Measurements from ENCODE around the gene AIG1. TPM values are rescaled to one million over a fixed set of nuclear protein-coding genes. Genes with fewer than 3 reads are reported as not detected.
A peak's percentile ranks its signal among the peaks of the same experiment; 100 is the strongest.

The AIG1 gene
- total RNA-seq, 1 donor from 2014 or later: 91.5 TPM

- DNase-seq (no peak), ATAC-seq (peak; percentile 62)
- intact Hi-C loops (cut with micrococcal nuclease): no loop called here
These were observed 119.4 kb downstream of the AIG1 start for GRCh38 chr6:143179901-143180612.

DNA sequence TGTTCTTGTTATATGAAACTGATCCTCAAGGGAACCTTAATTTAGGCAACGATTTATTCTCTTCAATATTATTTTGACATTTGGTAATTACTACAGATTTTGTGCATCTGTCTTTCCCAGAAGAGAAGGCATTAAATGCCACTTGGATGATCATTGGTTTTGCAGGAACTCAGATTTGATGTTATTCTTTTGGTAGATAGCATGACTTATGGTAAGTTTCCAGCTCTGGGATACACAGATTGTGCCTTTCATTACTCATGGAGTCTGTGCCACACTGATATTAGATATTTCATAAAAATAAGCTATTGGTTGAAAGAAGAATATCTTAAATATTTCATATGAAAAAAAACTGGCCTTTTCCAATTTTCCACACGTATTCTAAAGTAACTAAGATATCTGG is 120.1 kb downstream of the AIG1 start:
- no peak for ATAC-seq
- intact Hi-C loops (cut with micrococcal nuclease): no loop called here
- DNase-seq: no peak

GRCh38 chr6:143183666-143184065 is 123.0 kb downstream of the AIG1 start:
- ATAC-seq (peak; percentile 59), DNase-seq (no peak)
- intact Hi-C loops (cut with micrococcal nuclease): no loop called here

DNA sequence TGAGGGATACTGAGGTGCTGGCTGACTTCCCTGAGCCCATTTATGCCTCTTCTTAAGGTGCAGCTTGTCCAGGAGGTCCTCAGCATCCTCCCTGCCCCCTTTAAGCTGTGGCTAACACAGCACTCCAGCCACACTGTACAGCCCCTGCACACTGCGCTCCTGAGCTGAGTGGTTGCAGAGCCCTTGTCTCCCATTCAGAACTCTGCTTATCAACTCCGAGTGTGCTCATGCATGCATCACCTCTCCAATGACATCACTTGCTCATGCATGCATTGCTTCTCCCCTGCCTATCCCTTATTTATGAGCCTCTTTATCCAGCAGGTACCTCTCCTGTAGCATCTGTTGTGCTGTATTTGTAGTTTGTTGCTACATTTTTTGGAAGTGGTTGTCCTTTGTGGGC is 124.6 kb downstream of the AIG1 start:
- intact Hi-C loops (cut with micrococcal nuclease): no loop called here
- no peak for DNase-seq
- peak; percentile 27 for ATAC-seq

- intact Hi-C loops (cut with micrococcal nuclease): no loop called here
- no peak for DNase-seq
- peak; percentile 80 for ATAC-seq
These were observed 126.7 kb downstream of the AIG1 start for GRCh38 chr6:143187238-143187923.

- ATAC-seq (peak; percentile 32), DNase-seq (no peak)
- intact Hi-C loops (cut with micrococcal nuclease): no loop called here
These were observed 127.6 kb downstream of the AIG1 start for GRCh38 chr6:143188292-143188691.

- ATAC-seq (no peak), DNase-seq (no peak)
- intact Hi-C loops (cut with micrococcal nuclease): no loop called here
These were observed 130.7 kb downstream of the AIG1 start for GRCh38 chr6:143191361-143191760.

DNA sequence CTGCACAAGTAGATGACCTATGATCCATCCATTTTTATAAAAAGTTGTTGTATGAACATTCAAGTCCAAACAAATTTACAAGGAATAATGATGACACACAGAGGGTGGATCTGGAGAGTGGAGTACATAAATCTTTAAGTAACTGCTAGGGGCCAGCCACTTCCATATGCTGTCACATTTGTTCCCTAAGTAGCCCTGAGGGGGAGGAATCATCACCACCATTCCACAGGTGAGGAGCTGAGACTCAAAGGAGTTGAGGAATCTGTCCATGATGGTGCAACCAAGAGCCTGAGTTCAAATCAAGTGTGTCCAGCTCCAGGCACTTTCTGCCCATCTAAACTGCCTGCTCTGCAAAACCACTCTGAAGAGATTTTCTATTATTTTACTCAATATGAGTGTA is 132.1 kb downstream of the AIG1 start:
- DNase-seq (no peak), ATAC-seq (no peak)
- intact Hi-C loops (cut with micrococcal nuclease): no loop called here

DNA sequence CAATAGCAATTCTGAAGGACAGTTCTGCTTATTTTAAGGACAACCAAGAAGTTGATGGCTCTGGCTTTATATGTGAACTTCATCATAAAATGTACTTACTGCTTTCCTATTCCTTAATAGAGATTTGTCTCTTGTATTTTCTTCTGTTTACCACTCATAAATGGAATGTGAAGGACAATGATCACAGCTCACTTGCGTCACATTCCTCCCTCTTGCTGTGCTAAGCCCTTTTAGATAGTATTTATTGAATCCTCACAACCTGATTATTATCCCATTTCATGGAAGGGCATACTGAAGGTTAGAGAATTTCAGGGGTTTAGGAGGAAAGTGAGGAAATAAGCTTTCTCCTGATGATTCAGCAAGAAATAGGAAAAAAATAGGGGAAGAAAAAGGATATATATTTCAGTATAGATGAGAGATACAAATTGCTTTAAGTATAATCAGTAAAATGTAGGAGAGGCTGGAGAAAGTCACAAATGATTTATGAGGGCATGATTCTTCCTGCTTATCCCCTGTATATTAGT is 132.9 kb downstream of the AIG1 start:
- ATAC-seq: no peak
- intact Hi-C loops (cut with micrococcal nuclease): no loop called here
- no peak for DNase-seq

DNA sequence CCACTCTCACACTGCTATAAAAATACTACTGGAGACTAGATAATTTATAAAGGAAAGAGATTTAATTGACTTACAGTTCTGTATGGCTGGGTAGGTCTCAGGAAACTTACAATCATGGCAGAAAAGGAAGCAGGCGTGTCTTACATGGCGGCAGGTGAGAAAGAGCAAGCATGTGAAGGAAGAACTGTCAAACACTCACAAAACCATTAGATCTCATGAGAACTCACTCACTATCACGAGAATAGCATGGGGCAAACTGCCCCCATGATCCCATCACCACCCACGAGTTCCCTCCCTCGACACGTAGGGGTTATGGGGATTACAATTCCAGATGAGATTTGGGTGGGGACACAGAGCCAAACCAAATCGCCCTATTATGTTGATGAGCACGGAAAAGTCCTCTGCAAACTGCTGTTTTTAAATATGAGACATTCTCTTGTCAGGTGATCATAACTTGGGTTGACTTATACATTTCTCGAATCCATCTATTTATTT is 133.5 kb downstream of the AIG1 start:
- intact Hi-C loops (cut with micrococcal nuclease): no loop called here
- DNase-seq: no peak

GRCh38 chr6:143195349-143195845 is 134.7 kb downstream of the AIG1 start:
- intact Hi-C loops (cut with micrococcal nuclease): no loop called here
- peak; percentile 52 for DNase-seq

More for the DNA sequence above, 133.5 kb downstream of the AIG1 start:
- ATAC-seq: no peak

DNA sequence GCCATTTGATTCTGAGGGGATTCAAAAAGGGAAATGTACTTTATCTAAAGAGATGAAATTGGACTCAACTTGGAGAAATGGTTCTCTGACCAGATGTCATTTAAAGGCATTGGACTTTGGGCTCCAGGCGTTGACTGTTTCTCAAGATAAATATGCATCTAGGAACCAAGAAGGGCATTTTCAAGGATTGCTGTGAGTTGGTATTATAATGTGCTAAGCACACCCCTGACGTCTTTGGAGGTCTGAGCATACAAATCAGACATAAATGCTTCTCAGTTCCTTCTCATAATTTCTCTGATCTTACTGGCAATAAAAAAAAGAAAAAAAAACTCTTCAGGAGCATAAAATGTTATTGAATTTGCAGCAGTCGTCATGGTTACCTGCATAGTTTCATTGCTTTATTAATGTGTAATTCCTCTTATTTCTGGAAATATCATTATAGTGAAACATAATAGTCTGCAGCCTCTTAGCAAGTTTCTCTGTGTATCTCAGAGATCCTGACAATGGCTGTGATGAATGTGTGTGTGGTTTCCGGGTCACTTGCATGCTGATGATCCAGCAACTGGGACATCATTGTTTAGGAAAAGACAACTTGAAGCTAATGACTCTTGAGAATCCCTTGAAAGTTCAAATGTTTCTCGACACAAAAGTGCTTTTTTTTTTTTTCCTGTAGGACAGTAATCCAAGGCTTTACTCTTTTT is 136.0 kb downstream of the AIG1 start:
- intact Hi-C loops (cut with micrococcal nuclease): no loop called here
- ATAC-seq (no peak), DNase-seq (no peak)

More at GRCh38 chr6:143195349-143195845, 134.7 kb downstream of the AIG1 start:
- peak; percentile 64 for ATAC-seq

- no peak for ATAC-seq
- intact Hi-C loops (cut with micrococcal nuclease): no loop called here
These were observed 136.7 kb downstream of the AIG1 start for GRCh38 chr6:143197377-143197776.

DNA sequence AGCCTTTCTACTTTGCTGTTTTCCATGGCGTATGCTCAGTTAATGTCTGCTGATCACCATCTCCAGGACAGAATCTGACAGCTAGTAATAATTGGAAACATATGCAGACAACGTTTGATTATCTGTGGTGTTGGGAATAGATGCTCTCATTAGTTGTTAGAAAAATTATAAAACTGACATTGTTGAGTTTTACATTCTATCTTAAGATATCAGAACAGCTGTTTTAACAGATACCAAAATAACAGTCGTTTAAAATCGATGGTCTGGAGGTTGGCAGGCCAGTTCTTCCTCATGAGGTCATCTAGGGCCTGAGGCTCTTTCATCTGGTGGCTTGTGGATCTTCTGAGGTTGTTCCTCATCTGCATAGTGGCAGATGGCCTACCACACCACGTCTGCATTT is 137.6 kb downstream of the AIG1 start:
- intact Hi-C loops (cut with micrococcal nuclease): no loop called here
- no peak for ATAC-seq
- no peak for DNase-seq

More at GRCh38 chr6:143197377-143197776, 136.7 kb downstream of the AIG1 start:
- DNase-seq: no peak

GRCh38 chr6:143199291-143199690 is 138.6 kb downstream of the AIG1 start:
- no peak for DNase-seq
- intact Hi-C loops (cut with micrococcal nuclease): no loop called here

GRCh38 chr6:143200167-143200770 is 139.6 kb downstream of the AIG1 start:
- ATAC-seq (peak; percentile 45), DNase-seq (no peak)

More at GRCh38 chr6:143199291-143199690, 138.6 kb downstream of the AIG1 start:
- no peak for ATAC-seq

GRCh38 chr6:143204045-143204444 is 143.4 kb downstream of the AIG1 start:
- DNase-seq (no peak), ATAC-seq (no peak)
- intact Hi-C loops (cut with micrococcal nuclease): no loop called here

More at GRCh38 chr6:143200167-143200770, 139.6 kb downstream of the AIG1 start:
- intact Hi-C loops (cut with micrococcal nuclease): no loop called here

DNA sequence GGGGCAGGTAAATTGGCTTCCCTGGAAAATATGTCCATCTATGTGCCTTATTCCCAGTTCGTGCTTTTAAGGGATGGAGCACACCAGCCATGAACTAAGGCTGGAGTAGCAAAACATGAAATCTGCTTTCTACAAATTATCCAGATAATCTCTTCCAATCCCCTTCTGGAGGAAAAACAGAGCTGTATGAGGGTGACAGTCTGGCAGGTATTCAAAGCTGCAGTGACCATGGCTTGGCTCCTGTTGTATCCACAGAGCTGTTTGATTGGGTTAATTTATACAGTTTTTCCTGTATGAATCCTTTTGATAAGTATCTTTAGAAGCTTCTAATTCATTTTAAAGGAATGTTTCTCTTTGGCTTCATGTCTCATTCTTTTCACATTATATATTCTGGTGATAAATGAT is 144.4 kb downstream of the AIG1 start:
- ATAC-seq (no peak), DNase-seq (no peak)
- intact Hi-C loops (cut with micrococcal nuclease): no loop called here

DNA sequence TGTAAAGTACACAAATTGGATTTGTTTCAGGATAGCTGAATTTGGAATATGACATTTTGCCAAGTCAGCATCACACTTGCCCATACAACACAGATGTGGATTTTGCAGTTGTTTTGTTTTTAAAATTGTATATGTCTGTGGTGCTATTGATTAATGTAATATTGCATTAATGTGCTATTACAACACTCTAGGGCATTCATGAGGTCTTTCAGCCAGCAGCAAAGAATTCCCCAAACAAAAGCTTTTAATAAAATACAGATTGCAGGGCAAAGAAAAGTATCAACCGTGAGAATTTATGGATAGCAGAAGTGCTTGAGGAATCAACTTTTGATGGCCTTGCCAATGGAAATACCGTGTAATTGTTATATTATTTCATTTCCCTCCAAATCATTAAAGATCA is 144.9 kb downstream of the AIG1 start:
- ATAC-seq: no peak
- no peak for DNase-seq
- intact Hi-C loops (cut with micrococcal nuclease): no loop called here

Data from left ventricle myocardium superior (tissue), 1 donor.